HCT116 (cell line): Measurements from ENCODE around the gene DUSP6. TPM values are rescaled to one million over a fixed set of nuclear protein-coding genes. Genes with fewer than 3 reads are reported as not detected.

ENCODE experiments used
- ATAC-seq: fragments of 200-7000 bp; cut with Tn5 transposase; 2 replicates; pipeline ENCODE4 v1.9.1; 2020; ENCODE audit warnings: mild to moderate bottlenecking, moderate library complexity
- BruUV-seq: library from RNA; stranded (reverse); fragments of 400-500 nt; replicated peaks from 2 replicates; lab custom pipeline; 2021; lab: Mats Ljungman, UMichigan
- CTCF ChIA-PET: fragments of 300-600 bp; sonication (Branson Sonifier 250); formaldehyde crosslinking; loops from one replicate; lab custom pipeline; 2021; ENCODE audit warnings: antibody characterized with exemption; lab: Charles Lee
- POLR2A ChIA-PET: fragments of 300-600, 350-600 bp; sonication (Branson Sonifier 250); formaldehyde crosslinking; loops from one replicate; lab custom pipeline; 2021; ENCODE audit warnings: antibody characterized with exemption; lab: Charles Lee
- RAD21 ChIA-PET, 2 experiments: fragments of 300-600 bp; sonication (Branson Sonifier 250); formaldehyde crosslinking; loops; one replicate each; lab custom pipeline; 2023; ENCODE audit warnings: low total read pairs in 2 of 2; ENCODE audit not compliant: uncharacterized antibody in 2 of 2, unreplicated experiment in 2 of 2, low non-redundant PET in 1 of 2; lab: Charles Lee
- DNase-seq: peaks from one replicate; pipeline ENCODE4 v3.0.0-alpha.2; 2010; ENCODE audit warnings: low read depth, low spot score
- H2AFZ ChIP-seq: fragments of 200-600 bp; shearing (Covaris generic), sonication (generic); 2 replicates; pipeline ENCODE4 v1.6.1; 2017; ENCODE audit warnings: low read depth, mixed run types, mixed read lengths, antibody characterized with exemption, low read length; ENCODE audit not compliant: poor library complexity, severe bottlenecking
- H3K27ac ChIP-seq: 2 replicates; pipeline ENCODE4 v1.5.1; 2012; ENCODE audit warnings: low read depth, low read length
- H3K27me3 ChIP-seq: fragments of 200-600 bp; sonication (generic); 2 replicates; pipeline ENCODE4 v1.6.1; 2016; ENCODE audit warnings: mixed run types, low read length, mixed read lengths; ENCODE audit not compliant: insufficient read depth
- H3K36me3 ChIP-seq, 2 experiments: fragments of 200-500 bp in 1 of 2; fragments of 200-600 bp in 1 of 2; sonication (Bioruptor generic) in 1 of 2; sonication (generic) in 1 of 2; 2 replicates each; pipeline versions ENCODE4 v1.5.1 to v1.6.1; 2014 to 2016; ENCODE audit warnings: low read length in 2 of 2, inconsistent platforms in 1 of 2, mixed read lengths in 1 of 2, mixed run types in 1 of 2; ENCODE audit not compliant: insufficient read depth in 2 of 2, control insufficient read depth in 1 of 2
- H3K4me1 ChIP-seq, 2 experiments: fragments of 200-600 bp in 1 of 2; sonication (generic) in 1 of 2; 2 replicates each; pipeline versions ENCODE4 v1.5.1 to v1.6.1; 2012 to 2017; ENCODE audit warnings: low read length in 2 of 2, inconsistent platforms in 1 of 2, mild to moderate bottlenecking in 1 of 2, mixed read lengths in 1 of 2, mixed run types in 1 of 2, moderate library complexity in 1 of 2; ENCODE audit not compliant: insufficient read depth in 2 of 2, control insufficient read depth in 1 of 2
- H3K4me2 ChIP-seq: fragments of 200-600 bp; sonication (generic); 2 replicates; pipeline ENCODE4 v1.6.1; 2017; ENCODE audit warnings: mixed run types, low read length, mixed read lengths
- H3K4me3 ChIP-seq, 2 experiments: fragments of 200-600 bp in 1 of 2; sonication (generic) in 1 of 2; replicated peaks in 1 of 2; 2 replicates each; pipeline ENCODE4 v1.5.1; 2011 to 2016; ENCODE audit warnings: low read length in 2 of 2, control low read depth in 1 of 2, low read depth in 1 of 2, mild to moderate bottlenecking in 1 of 2, mixed read lengths in 1 of 2, mixed run types in 1 of 2
- H3K79me2 ChIP-seq: fragments of 200-600 bp; sonication (generic); 2 replicates; pipeline ENCODE4 v1.6.1; 2017; ENCODE audit warnings: mild to moderate bottlenecking, mixed run types, low read length, moderate library complexity, mixed read lengths; ENCODE audit not compliant: insufficient read depth
- H3K9ac ChIP-seq: fragments of 200-600 bp; sonication (generic); 2 replicates; pipeline ENCODE4 v1.6.1; 2016; ENCODE audit warnings: low read length, mixed read lengths
- H3K9me2 ChIP-seq: fragments of 200-600 bp; sonication (generic), shearing (Covaris generic); 2 replicates; pipeline ENCODE4 v1.6.1; 2017; ENCODE audit warnings: mixed run types, mild to moderate bottlenecking, moderate library complexity; ENCODE audit not compliant: insufficient read depth
- H3K9me3 ChIP-seq, 2 experiments: fragments of 200-500 bp in 1 of 2; fragments of 200-600 bp in 1 of 2; sonication (Bioruptor generic) in 1 of 2; sonication (generic) in 1 of 2; 2 replicates each; pipeline ENCODE4 v1.6.1; 2014 to 2017; ENCODE audit warnings: low read length in 2 of 2, mixed read lengths in 2 of 2, inconsistent platforms in 1 of 2, low read depth in 1 of 2, mild to moderate bottlenecking in 1 of 2, mixed run types in 1 of 2, moderate library complexity in 1 of 2; ENCODE audit not compliant: control insufficient read depth in 1 of 2, insufficient read depth in 1 of 2
- H4K20me1 ChIP-seq: fragments of 200-600 bp; sonication (generic), shearing (Covaris generic); 2 replicates; pipeline ENCODE4 v1.6.1; 2017; ENCODE audit warnings: mixed run types, mild to moderate bottlenecking, moderate library complexity; ENCODE audit not compliant: insufficient read depth
- CBX3 ChIP-seq: IDR thresholded peaks from 2 replicates; pipeline ENCODE4 v1.6.1; 2012; ENCODE audit warnings: low read depth
- CEBPB ChIP-seq: IDR thresholded peaks from 2 replicates; pipeline ENCODE4 v1.6.1; 2012; ENCODE audit warnings: low read depth
- JUND ChIP-seq: IDR thresholded peaks from 2 replicates; pipeline ENCODE4 v1.6.1; 2012
- MAX ChIP-seq: IDR thresholded peaks from 2 replicates; pipeline ENCODE4 v1.6.1; 2012
- POLR2AphosphoS5 ChIP-seq: IDR thresholded peaks from 2 replicates; pipeline ENCODE4 v1.6.1; 2011; ENCODE audit warnings: mild to moderate bottlenecking, low read depth, low read length, moderate library complexity
- RAD21 ChIP-seq: IDR thresholded peaks from 2 replicates; pipeline ENCODE4 v1.6.1; 2012; ENCODE audit warnings: low read depth, mild to moderate bottlenecking
- REST ChIP-seq: IDR thresholded peaks from 2 replicates; pipeline ENCODE4 v1.6.1; 2012; ENCODE audit warnings: low read depth
- SIN3A ChIP-seq: IDR thresholded peaks from 2 replicates; pipeline ENCODE4 v1.6.1; 2012; ENCODE audit warnings: low read depth
- SP1 ChIP-seq: IDR thresholded peaks from 2 replicates; pipeline ENCODE4 v1.6.1; 2012; ENCODE audit warnings: low read depth
- TCF7L2 ChIP-seq: IDR thresholded peaks from 2 replicates; pipeline ENCODE4 v1.7.0; 2011; ENCODE audit warnings: borderline replicate concordance, inconsistent platforms; ENCODE audit not compliant: insufficient read depth, insufficient read length; ENCODE audit errors: extremely low read depth
- ZFX ChIP-seq: fragments of 450-650 bp; IDR thresholded peaks from 2 replicates; pipeline ENCODE4 v1.6.1; 2017
- intact Hi-C: fragments of 100-400 bp; cut with micrococcal nuclease; formaldehyde crosslinking; loops from 2 replicates; pipeline ENCODE4 v1.10.0; 2022
- total RNA-seq: library from RNA; stranded (reverse); gene quantifications from one replicate; pipeline ENCODE4 v1.2.1, GENCODE V29; 2021; ENCODE audit not compliant: unreplicated experiment
- TF ChIP-seq, protein P1 (sequence below): IDR thresholded peaks from 2 replicates; pipeline ENCODE4 v1.6.1; 2011; ENCODE audit warnings: mild to moderate bottlenecking, low read length, moderate library complexity; ENCODE audit not compliant: insufficient replicate concordance; ENCODE audit errors: extremely low read depth

The DUSP6 gene
- total RNA-seq, 1 experiment from 2014 or later = 219 TPM

GRCh38 chr12:89382328-89382727 is 30.0 kb upstream of the DUSP6 start (continued):
- TF ChIP-seq TCF7L2 = no peak

DNA sequence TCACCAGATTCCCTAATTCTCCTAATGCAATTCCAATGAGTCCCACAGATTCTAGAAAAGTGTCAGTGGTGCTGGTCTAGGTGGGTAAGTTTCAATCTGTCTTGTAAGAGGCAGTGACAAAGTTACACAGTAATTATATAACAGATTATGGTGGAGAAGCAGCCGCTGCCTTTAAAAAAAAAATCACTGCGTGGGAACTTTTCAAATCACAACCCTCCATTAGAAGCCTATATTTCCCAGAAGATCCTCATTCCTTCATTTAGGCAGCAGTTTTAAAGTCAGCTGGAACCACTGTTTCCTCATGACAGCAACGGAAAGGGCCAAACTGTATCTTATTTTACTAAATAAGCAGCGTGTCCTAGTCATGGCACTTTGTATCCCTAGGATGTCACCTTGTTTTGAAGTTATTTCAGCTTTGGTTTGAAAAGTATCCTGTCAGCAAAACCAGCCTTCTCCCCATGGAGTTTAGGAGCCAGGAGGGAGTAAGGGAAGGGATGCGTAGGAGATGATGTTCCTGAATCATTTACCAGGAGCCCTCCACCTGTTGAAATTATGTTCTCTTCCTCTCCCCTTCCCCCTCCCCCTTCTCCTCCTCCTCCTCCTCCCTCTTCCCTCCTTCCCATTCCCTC is 27.7 kb upstream of the DUSP6 start:
- intact Hi-C loops = no loop called here
- POLR2A ChIA-PET = no interaction called here
- Histone ChIP-seq H3K27me3 (no peaks in the 10 kb centered on the region), H3K79me2 (no peaks in the 10 kb centered on the region), H3K4me1 (peaks cover 12 to 18% of the 10 kb centered on the region in 2 experiments; a peak in 3 of 4 replicates), H4K20me1 (no peaks in the 10 kb centered on the region), H3K4me2 (no peak overlapping the region), H3K27ac (no peak overlapping the region), H3K9me3 (no peaks in the 10 kb centered on the region), H3K9me2 (no peaks in the 10 kb centered on the region), H3K4me3 (no peak overlapping the region), H3K36me3 (no peaks in the 10 kb centered on the region), H3K9ac (no peak overlapping the region), H2AFZ (no peak overlapping the region)
- CTCF ChIA-PET = no interaction called here
- RAD21 ChIA-PET = no interaction called here
- TF ChIP-seq SP1 (no peak), CBX3 (no peak), REST (no peak), JUND (no peak), CEBPB (no peak), ZFX (no peak), SIN3A (no peak), RAD21 (no peak), POLR2AphosphoS5 (no peak), MAX (no peak)
- TF ChIP-seq, protein P1, sequence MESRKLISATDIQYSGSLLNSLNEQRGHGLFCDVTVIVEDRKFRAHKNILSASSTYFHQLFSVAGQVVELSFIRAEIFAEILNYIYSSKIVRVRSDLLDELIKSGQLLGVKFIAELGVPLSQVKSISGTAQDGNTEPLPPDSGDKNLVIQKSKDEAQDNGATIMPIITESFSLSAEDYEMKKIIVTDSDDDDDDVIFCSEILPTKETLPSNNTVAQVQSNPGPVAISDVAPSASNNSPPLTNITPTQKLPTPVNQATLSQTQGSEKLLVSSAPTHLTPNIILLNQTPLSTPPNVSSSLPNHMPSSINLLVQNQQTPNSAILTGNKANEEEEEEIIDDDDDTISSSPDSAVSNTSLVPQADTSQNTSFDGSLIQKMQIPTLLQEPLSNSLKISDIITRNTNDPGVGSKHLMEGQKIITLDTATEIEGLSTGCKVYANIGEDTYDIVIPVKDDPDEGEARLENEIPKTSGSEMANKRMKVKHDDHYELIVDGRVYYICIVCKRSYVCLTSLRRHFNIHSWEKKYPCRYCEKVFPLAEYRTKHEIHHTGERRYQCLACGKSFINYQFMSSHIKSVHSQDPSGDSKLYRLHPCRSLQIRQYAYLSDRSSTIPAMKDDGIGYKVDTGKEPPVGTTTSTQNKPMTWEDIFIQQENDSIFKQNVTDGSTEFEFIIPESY = no peak
- no peak for ATAC-seq
- DNase-seq = no peak
- no TSS peak for BruUV-seq
